K562 (cell line): Measurements from ENCODE around the gene TRIM31. TPM values are rescaled to one million over a fixed set of nuclear protein-coding genes. Genes with fewer than 3 reads are reported as not detected.

Experiments
- BRD9 ChIP-seq: fragments of 450-650 bp; IDR thresholded peaks from 2 replicates; pipeline ENCODE4 v1.6.1; 2018; ENCODE audit warnings: low read depth; ENCODE audit not compliant: partially characterized antibody
- CTBP1 ChIP-seq: fragments of 450-650 bp; IDR thresholded peaks from 2 replicates; pipeline ENCODE4 v1.6.1; 2016; ENCODE audit warnings: borderline replicate concordance
- HMGN3 ChIP-seq: IDR thresholded peaks from 2 replicates; pipeline ENCODE4 v1.6.1; 2011; ENCODE audit warnings: borderline replicate concordance, low read depth, mild to moderate bottlenecking, mixed read lengths, low read length; ENCODE audit not compliant: insufficient read length; ENCODE audit errors: extremely low read depth
- HOMEZ ChIP-seq: fragments of 250-450 bp; sonication (Bioruptor Pico); IDR thresholded peaks from 2 replicates; pipeline ENCODE4 v1.4.0; 2020; ENCODE audit warnings: mild to moderate bottlenecking, moderate library complexity
- MEF2D ChIP-seq: conservative IDR thresholded peaks from 2 replicates; pipeline ENCODE4 v1.6.1; 2016; ENCODE audit warnings: low read depth, missing genetic modification characterization, missing compliant biosample characterization
- NFIC ChIP-seq: fragments of 450-650 bp; IDR thresholded peaks from 2 replicates; pipeline ENCODE4 v1.6.1; 2017; ENCODE audit warnings: mild to moderate bottlenecking, inconsistent platforms
- RBM15 ChIP-seq: fragments of 200-400 bp; formaldehyde crosslinking; IDR thresholded peaks from 2 replicates; pipeline ENCODE4 v1.6.1; 2018; ENCODE audit warnings: mild to moderate bottlenecking, low read length, moderate library complexity; ENCODE audit not compliant: insufficient read depth
- RCOR1 ChIP-seq, 2 experiments: IDR thresholded peaks; 2 replicates each; pipeline ENCODE4 v1.6.1; 2012; ENCODE audit warnings: low read depth in 2 of 2, low read length in 2 of 2, borderline replicate concordance in 1 of 2, improper control_type of control experiment in 1 of 2
- SMAD1 ChIP-seq: fragments of 150-350 bp; IDR thresholded peaks from 2 replicates; pipeline ENCODE4 v1.6.1; 2014; ENCODE audit warnings: low read length, low read depth; ENCODE audit not compliant: partially characterized antibody
- SMARCA5 ChIP-seq: fragments of 450-650 bp; IDR thresholded peaks from 2 replicates; pipeline ENCODE4 v1.6.1; 2016
- SRSF9 ChIP-seq: fragments of 200-400 bp; formaldehyde crosslinking; IDR thresholded peaks from 2 replicates; pipeline ENCODE4 v1.6.1; 2017; ENCODE audit warnings: low read depth, low read length, borderline replicate concordance
- ZC3H8 ChIP-seq: fragments of 450-650 bp; IDR thresholded peaks from 2 replicates; pipeline ENCODE4 v1.6.1; 2017
- ZNF76 ChIP-seq: fragments of 250-450 bp; sonication (Bioruptor Pico); IDR thresholded peaks from 2 replicates; pipeline ENCODE4 v1.4.0; 2020; ENCODE audit warnings: mild to moderate bottlenecking, moderate library complexity, borderline replicate concordance
- polyA plus RNA-seq, 8 experiments: library from polyadenylated mRNA; depleted of rRNA in 4 of 8; stranded (reverse) in 5 of 8; unstranded in 3 of 8; fragments of >200 nt; fragmentation: Nextera tagmentation in 2 of 8; fragmentation: Illumina TruSeq in 1 of 8; extraction: Ambion mirVana in 2 of 8; extraction: Trizol in 1 of 8; gene quantifications; 2 replicates each; pipeline versions ENCODE4 v1.2.1 to v1.2.3, GENCODE V29; 2011 to 2014; ENCODE audit warnings: inconsistent platforms in 1 of 8, missing spikeins in 1 of 8
- total RNA-seq, 7 experiments: library from RNA; depleted of rRNA in 6 of 7; stranded (reverse); fragments of >200 nt in 6 of 7; fragmentation: Illumina TruSeq in 2 of 7; extraction: Trizol in 2 of 7; gene quantifications; 2 replicates each; pipeline versions ENCODE4 v1.2.1 to v1.2.3, GENCODE V29; 2011 to 2021; ENCODE audit warnings: low replicate concordance in 1 of 7
- TF ChIP-seq, protein P1 (sequence below): fragments of 450-650 bp; IDR thresholded peaks from 2 replicates; pipeline ENCODE4 v1.6.1; 2017; ENCODE audit warnings: mild to moderate bottlenecking, moderate library complexity

Gene TRIM31
- total and polyA plus RNA-seq, 9 of the 15 experiments (the other 6 are each of a cell fraction or from before 2014, with no cell fraction given), result not detected

- TF ChIP-seq MEF2D, result no peak
- TF ChIP-seq RBM15, result no peak
- no peak for TF ChIP-seq HMGN3
- TF ChIP-seq NFIC, result peak; percentile 67
- no peak for TF ChIP-seq ZC3H8
- no peak for TF ChIP-seq SRSF9
- TF ChIP-seq, protein P1, sequence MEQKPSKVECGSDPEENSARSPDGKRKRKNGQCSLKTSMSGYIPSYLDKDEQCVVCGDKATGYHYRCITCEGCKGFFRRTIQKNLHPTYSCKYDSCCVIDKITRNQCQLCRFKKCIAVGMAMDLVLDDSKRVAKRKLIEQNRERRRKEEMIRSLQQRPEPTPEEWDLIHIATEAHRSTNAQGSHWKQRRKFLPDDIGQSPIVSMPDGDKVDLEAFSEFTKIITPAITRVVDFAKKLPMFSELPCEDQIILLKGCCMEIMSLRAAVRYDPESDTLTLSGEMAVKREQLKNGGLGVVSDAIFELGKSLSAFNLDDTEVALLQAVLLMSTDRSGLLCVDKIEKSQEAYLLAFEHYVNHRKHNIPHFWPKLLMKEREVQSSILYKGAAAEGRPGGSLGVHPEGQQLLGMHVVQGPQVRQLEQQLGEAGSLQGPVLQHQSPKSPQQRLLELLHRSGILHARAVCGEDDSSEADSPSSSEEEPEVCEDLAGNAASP, result no peak
- TF ChIP-seq RCOR1 (IDR thresholded peaks at IDR 0.05; ENCODE audit: borderline replicate concordance in 1 of 2, low read depth in 2 of 2, low read length in 2 of 2), result 0 out of 4 replicates have a peak, but pooled peaks of 1 of the 2 experiments have one; percentile 27
- TF ChIP-seq CTBP1, result peak; percentile 53; the same call in 1 of the 2 replicates
- no peak for TF ChIP-seq BRD9
- TF ChIP-seq SMAD1, result no peak
- no peak for TF ChIP-seq SMARCA5
- TF ChIP-seq HOMEZ (CRISPR knock-in tag), result no peak
- no peak for TF ChIP-seq ZNF76 (CRISPR knock-in tag)
These were observed 14.8 kb downstream of the TRIM31 start (continued) for GRCh38 chr6:30097902-30098768.
